LNCAP (cell line): Measurements from ENCODE around the gene PBX1.

Experiments
- TF ChIP-seq, protein P1 (sequence below): fragments of 450-650 bp; IDR thresholded peaks from 2 replicates; pipeline ENCODE4 v1.5.1; 2017; ENCODE audit warnings: mild to moderate bottlenecking

Gene PBX1

DNA sequence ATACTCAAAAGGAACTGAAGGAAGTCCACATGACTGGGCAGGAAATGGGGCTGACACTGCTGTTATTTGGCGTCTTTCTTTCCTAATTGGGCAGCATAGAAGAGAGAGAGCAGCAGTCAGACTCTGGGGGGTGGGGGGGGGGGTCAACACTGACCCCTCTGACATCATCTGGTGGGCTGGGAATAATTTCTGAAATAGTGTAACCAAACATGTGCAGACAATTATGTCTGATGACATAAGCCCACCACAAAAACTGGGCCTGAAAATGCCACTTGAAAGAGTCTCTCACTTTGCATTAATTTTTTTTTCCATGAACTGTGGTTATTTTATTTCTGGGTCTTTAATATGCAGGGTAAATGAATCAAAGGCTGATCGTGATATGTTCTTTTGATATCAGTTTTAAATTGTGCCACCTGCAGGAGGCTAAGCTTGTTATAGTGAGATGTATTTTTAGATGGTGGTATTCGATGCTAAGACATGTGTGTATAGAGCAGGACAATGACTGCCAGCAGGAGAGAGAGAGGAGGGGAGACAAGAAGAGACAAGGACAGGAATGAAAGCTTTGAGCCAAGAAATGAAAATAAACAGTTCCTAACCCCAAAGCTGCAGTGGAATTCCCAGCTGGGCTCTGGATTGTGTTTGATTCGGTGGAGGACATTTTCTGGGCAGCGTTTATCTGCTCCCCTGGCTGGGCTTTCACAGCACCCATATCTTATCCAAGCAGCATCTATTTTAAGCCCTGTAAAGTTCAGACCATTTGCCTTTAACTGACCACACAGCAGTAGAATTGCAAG lies 264.7 kb downstream of the PBX1 start:
- TF ChIP-seq, protein P1, sequence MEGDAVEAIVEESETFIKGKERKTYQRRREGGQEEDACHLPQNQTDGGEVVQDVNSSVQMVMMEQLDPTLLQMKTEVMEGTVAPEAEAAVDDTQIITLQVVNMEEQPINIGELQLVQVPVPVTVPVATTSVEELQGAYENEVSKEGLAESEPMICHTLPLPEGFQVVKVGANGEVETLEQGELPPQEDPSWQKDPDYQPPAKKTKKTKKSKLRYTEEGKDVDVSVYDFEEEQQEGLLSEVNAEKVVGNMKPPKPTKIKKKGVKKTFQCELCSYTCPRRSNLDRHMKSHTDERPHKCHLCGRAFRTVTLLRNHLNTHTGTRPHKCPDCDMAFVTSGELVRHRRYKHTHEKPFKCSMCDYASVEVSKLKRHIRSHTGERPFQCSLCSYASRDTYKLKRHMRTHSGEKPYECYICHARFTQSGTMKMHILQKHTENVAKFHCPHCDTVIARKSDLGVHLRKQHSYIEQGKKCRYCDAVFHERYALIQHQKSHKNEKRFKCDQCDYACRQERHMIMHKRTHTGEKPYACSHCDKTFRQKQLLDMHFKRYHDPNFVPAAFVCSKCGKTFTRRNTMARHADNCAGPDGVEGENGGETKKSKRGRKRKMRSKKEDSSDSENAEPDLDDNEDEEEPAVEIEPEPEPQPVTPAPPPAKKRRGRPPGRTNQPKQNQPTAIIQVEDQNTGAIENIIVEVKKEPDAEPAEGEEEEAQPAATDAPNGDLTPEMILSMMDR: no peak

- TF ChIP-seq, protein P1: no peak
Measured at GRCh38 chr1:164824542-164824941, 265.6 kb downstream of the PBX1 start.

DNA sequence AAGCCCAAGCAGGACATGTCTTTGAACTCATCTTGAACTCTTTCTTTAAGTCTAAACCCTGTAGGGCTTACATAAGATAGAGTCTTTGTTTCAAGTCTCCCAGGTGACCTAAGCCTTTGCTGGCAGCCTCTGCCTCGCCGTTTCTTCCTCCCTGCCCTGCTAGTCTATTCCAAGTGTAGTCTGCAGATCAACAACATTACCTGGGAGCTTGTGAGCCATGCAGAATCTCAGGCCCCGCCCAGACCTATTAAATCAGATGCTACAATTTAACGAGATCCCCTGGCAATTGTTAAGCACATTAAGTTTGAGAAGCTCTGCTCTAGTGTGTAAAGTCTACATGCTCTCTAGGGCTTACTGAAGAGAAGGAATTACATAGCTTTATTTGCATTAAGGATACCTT lies 271.6 kb downstream of the PBX1 start:
- TF ChIP-seq, protein P1: no peak

DNA sequence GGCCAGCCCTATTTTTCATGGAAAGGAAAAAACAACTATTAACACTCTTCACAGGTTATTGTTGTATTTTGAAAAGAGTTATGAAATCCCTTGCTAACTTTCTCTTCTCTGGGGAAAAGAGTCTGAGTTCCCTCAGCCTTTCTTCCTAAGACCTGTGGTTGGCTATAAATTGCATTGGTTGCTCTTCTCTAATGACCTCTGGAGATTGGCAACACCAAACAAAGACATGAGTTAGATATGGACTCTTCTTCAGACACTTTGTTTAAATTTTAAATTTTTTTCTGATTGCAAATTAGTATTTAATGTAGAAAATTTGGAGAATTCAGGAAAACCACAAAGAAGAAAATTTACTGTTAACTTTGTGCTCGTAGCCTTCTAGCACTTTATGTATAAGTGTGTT lies 275.7 kb downstream of the PBX1 start:
- TF ChIP-seq, protein P1: no peak

- TF ChIP-seq, protein P1: no peak
Measured at GRCh38 chr1:164836614-164837018, 277.6 kb downstream of the PBX1 start.

- TF ChIP-seq, protein P1: no peak
Measured at GRCh38 chr1:164838786-164839185, 279.8 kb downstream of the PBX1 start.

DNA sequence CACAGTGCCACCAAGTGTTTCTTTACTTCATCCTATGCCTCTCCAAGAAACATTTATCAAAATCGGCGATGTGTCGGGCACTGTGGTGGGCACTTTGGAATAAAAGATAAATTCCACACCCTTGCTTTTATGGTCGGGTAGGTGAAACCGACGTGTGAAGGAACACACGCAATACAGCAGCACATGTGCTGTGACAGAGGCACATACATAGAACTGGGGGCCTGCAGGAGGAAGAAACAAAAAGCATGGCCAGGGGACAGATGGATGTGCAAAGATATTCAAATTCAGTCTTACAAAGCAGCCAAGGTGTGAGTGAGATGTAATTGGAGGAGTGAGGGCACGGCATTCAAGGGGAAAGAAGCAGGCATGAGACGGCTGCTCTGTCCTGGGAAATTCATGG lies 282.0 kb downstream of the PBX1 start:
- TF ChIP-seq, protein P1: no peak
